K562 (cell line): Measurements from ENCODE around the gene NIPAL1. TPM values are rescaled to one million over a fixed set of nuclear protein-coding genes. Genes with fewer than 3 reads are reported as not detected.

Experiments used
- ATAC-seq: fragments of 200-7000 bp; cut with Tn5 transposase; 3 replicates; pipeline ENCODE4 v1.9.1; 2020; ENCODE audit warnings: moderate library complexity
- BruUV-seq: library from RNA; stranded (reverse); fragments of 400-500 nt; replicated peaks from 2 replicates; lab custom pipeline; 2021; lab: Mats Ljungman, UMichigan
- CTCF ChIA-PET: fragments of 300-600 bp; formaldehyde crosslinking; extraction: SDS; loops from one replicate; lab custom pipeline; 2021; ENCODE audit warnings: low intra/inter-chr PET ratio; lab: Yijun Ruan, JAX
- POLR2A ChIA-PET: fragments of 300-600, 350-650 bp; sonication (Branson Sonifier 250); formaldehyde crosslinking; extraction: SDS; loops from one replicate; lab custom pipeline; 2021; ENCODE audit warnings: antibody characterized with exemption, inconsistent platforms; lab: Yijun Ruan, JAX
- DNase-seq, 4 experiments: peaks; one replicate each; pipeline versions ENCODE4 v3.0.0 to v3.0.0-alpha.2; 2011 to 2018; ENCODE audit warnings: low spot score in 3 of 4, mixed read lengths in 3 of 4; ENCODE audit errors: extremely low read depth in 1 of 4
- FAIRE-seq: peaks from 2 replicates; lab custom pipeline; 2011; peaks lifted over from hg19 to GRCh38; lab: Jason Lieb, UNC
- H2AFZ ChIP-seq: 2 replicates; pipeline ENCODE4 v1.6.0; 2011; ENCODE audit warnings: low read depth, low read length, control low read depth, inconsistent platforms
- H3K27ac ChIP-seq: fragments of 200-600 bp; 3 replicates; pipeline ENCODE4 v1.8.0; 2011; ENCODE audit warnings: low read depth, mild to moderate bottlenecking, control low read depth, inconsistent platforms, low read length, moderate library complexity, mixed read lengths; ENCODE audit errors: extremely low read depth
- H3K27me3 ChIP-seq, 2 experiments: fragments of 300-600 bp in 1 of 2; 2 replicates in 1 of 2; 3 replicates in 1 of 2; pipeline versions ENCODE4 v1.6.0 to v1.8.0; 2011; ENCODE audit warnings: inconsistent platforms in 2 of 2, low read length in 2 of 2, mild to moderate bottlenecking in 1 of 2, mixed read lengths in 1 of 2, moderate library complexity in 1 of 2; ENCODE audit not compliant: control insufficient read depth in 2 of 2, insufficient read depth in 2 of 2
- H3K36me3 ChIP-seq: fragments of 300-600 bp; 3 replicates; pipeline ENCODE4 v1.8.0; 2011; ENCODE audit warnings: mild to moderate bottlenecking, low read length, inconsistent platforms; ENCODE audit not compliant: control insufficient read depth, insufficient read depth
- H3K4me1 ChIP-seq, 2 experiments: fragments of 200-600 bp in 1 of 2; replicated peaks in 1 of 2; 2 replicates in 1 of 2; 3 replicates in 1 of 2; pipeline versions ENCODE4 v1.5.1 to v1.8.0; 2011; ENCODE audit warnings: inconsistent platforms in 2 of 2, low read length in 2 of 2, mild to moderate bottlenecking in 1 of 2, mixed read lengths in 1 of 2, moderate library complexity in 1 of 2; ENCODE audit not compliant: control insufficient read depth in 2 of 2, insufficient read depth in 2 of 2
- H3K4me2 ChIP-seq: 2 replicates; pipeline ENCODE4 v1.6.1; 2011; ENCODE audit warnings: low read length, control low read depth, inconsistent platforms, mixed read lengths; ENCODE audit not compliant: insufficient read depth
- H3K4me3 ChIP-seq: fragments of 200-600 bp; sonication (generic), shearing (Covaris generic); 2 replicates; pipeline ENCODE4 v1.5.1; 2016; ENCODE audit warnings: control low read depth, inconsistent platforms
- H3K79me2 ChIP-seq: fragments of 200-600 bp; 3 replicates; pipeline ENCODE4 v1.8.0; 2011; ENCODE audit warnings: low read length, inconsistent platforms; ENCODE audit not compliant: control insufficient read depth, insufficient read depth
- H3K9ac ChIP-seq, 2 experiments: 2 replicates each; pipeline versions ENCODE4 v1.6.0 to v1.6.1; 2011; ENCODE audit warnings: low read depth in 2 of 2, low read length in 2 of 2, control low read depth in 1 of 2, inconsistent platforms in 1 of 2, mild to moderate bottlenecking in 1 of 2, mixed read lengths in 1 of 2; ENCODE audit not compliant: insufficient read depth in 1 of 2
- H3K9me1 ChIP-seq: one replicate; pipeline ENCODE4 v1.6.0; 2011; ENCODE audit warnings: inconsistent platforms, mild to moderate bottlenecking, low read length, moderate library complexity; ENCODE audit not compliant: control insufficient read depth, insufficient read depth
- H3K9me3 ChIP-seq: replicated peaks from 2 replicates; pipeline ENCODE4 v1.5.1; 2011; ENCODE audit warnings: low read depth, low read length, inconsistent platforms; ENCODE audit not compliant: control insufficient read depth, insufficient read depth
- H4K20me1 ChIP-seq: replicated peaks from 2 replicates; pipeline ENCODE4 v1.6.1; 2011; ENCODE audit warnings: low read length, inconsistent platforms, mixed read lengths; ENCODE audit not compliant: control insufficient read depth, insufficient read depth
- KDM2B ChIP-seq: fragments of 250-450 bp; sonication (Bioruptor Pico); IDR thresholded peaks from 2 replicates; pipeline ENCODE4 v1.8.0; 2021; ENCODE audit warnings: mild to moderate bottlenecking, moderate library complexity
- L3MBTL2 ChIP-seq: fragments of 450-650 bp; IDR thresholded peaks from 2 replicates; pipeline ENCODE4 v1.6.1; 2016; ENCODE audit warnings: mild to moderate bottlenecking, moderate library complexity
- MBD2 ChIP-seq: sonication (generic); IDR thresholded peaks from 2 replicates; pipeline ENCODE4 v1.6.1; 2016; ENCODE audit warnings: low read depth, borderline replicate concordance
- NFYB ChIP-seq: IDR thresholded peaks from 2 replicates; pipeline ENCODE4 v1.6.1; 2011; ENCODE audit warnings: mild to moderate bottlenecking, moderate library complexity; ENCODE audit not compliant: insufficient read length; ENCODE audit errors: extremely low read depth
- PHF21A ChIP-seq: fragments of 450-650 bp; IDR thresholded peaks from 2 replicates; pipeline ENCODE4 v1.6.1; 2017; ENCODE audit warnings: low read depth, borderline replicate concordance
- POU5F1 ChIP-seq: fragments of 150-350 bp; IDR thresholded peaks from 2 replicates; pipeline ENCODE4 v1.6.1; 2014; ENCODE audit warnings: borderline replicate concordance, low read length, low read depth, mild to moderate bottlenecking; ENCODE audit not compliant: partially characterized antibody
- PRPF4 ChIP-seq: fragments of 200-400 bp; formaldehyde crosslinking; IDR thresholded peaks from one replicate; pipeline ENCODE4 v1.6.1; 2017; ENCODE audit warnings: low read length, low read depth, mild to moderate bottlenecking; ENCODE audit not compliant: insufficient read depth, poor library complexity, severe bottlenecking
- RERE ChIP-seq: sonication (generic); formaldehyde crosslinking; IDR thresholded peaks from 2 replicates; pipeline ENCODE4 v1.8.0; 2023; ENCODE audit warnings: missing genetic modification reagents, mild to moderate bottlenecking, borderline replicate concordance
- SMAD4 ChIP-seq: fragments of 250-450 bp; sonication (Bioruptor Pico); conservative IDR thresholded peaks from 2 replicates; pipeline ENCODE4 v1.8.0; 2021; ENCODE audit warnings: inconsistent platforms, mild to moderate bottlenecking, moderate library complexity
- ZNF174 ChIP-seq: fragments of 250-450 bp; sonication (Bioruptor Pico); IDR thresholded peaks from 2 replicates; pipeline ENCODE4 v1.4.0; 2020; ENCODE audit warnings: mild to moderate bottlenecking
- ZNF699 ChIP-seq: fragments of 250-450 bp; sonication (Bioruptor Pico); IDR thresholded peaks from 2 replicates; pipeline ENCODE4 v1.8.0; 2021; ENCODE audit warnings: mild to moderate bottlenecking, moderate library complexity; ENCODE audit not compliant: insufficient replicate concordance
- ZNF79 ChIP-seq: fragments of 250-450 bp; sonication (Bioruptor Pico); IDR thresholded peaks from 2 replicates; pipeline ENCODE4 v1.4.0; 2020; ENCODE audit warnings: low read depth, mild to moderate bottlenecking, moderate library complexity
- WGBS: fragments of 100-300 bp; shearing (Covaris generic); methylation state at CpG from one replicate; pipeline ENCODE4 v1.1.6; 2016; ENCODE audit warnings: low coverage, mixed read lengths; ENCODE audit not compliant: insufficient coverage; ENCODE audit errors: missing lambda C conversion rate; 5-methylcytosine and 5-hydroxymethylcytosine counted together
- in situ Hi-C: fragments of 300-500 bp; cut with MboI; formaldehyde crosslinking; loops from 4 replicates; pipeline ENCODE4 v1.15.0; 2018; ENCODE audit warnings: inconsistent platforms, mixed read lengths
- intact Hi-C: fragments of 100-400 bp; cut with micrococcal nuclease; formaldehyde crosslinking; loops from 2 replicates; pipeline ENCODE4 v1.14.2; 2022
- polyA plus RNA-seq, 8 experiments: library from polyadenylated mRNA; depleted of rRNA in 4 of 8; stranded (reverse) in 5 of 8; unstranded in 3 of 8; fragments of >200 nt; fragmentation: Nextera tagmentation in 2 of 8; fragmentation: Illumina TruSeq in 1 of 8; extraction: Ambion mirVana in 2 of 8; extraction: Trizol in 1 of 8; gene quantifications; 2 replicates each; pipeline versions ENCODE4 v1.2.1 to v1.2.3, GENCODE V29; 2011 to 2014; ENCODE audit warnings: inconsistent platforms in 1 of 8, missing spikeins in 1 of 8
- total RNA-seq, 7 experiments: library from RNA; depleted of rRNA in 6 of 7; stranded (reverse); fragments of >200 nt in 6 of 7; fragmentation: Illumina TruSeq in 2 of 7; extraction: Trizol in 2 of 7; gene quantifications; 2 replicates each; pipeline versions ENCODE4 v1.2.1 to v1.2.3, GENCODE V29; 2011 to 2021; ENCODE audit warnings: low replicate concordance in 1 of 7
- TF ChIP-seq, protein P1 (sequence below), 2 experiments: fragments of 200-800 bp in 1 of 2; sonication (Bioruptor generic) in 1 of 2; sonication (generic) in 1 of 2; formaldehyde crosslinking in 1 of 2; IDR thresholded peaks in 1 of 2; conservative IDR thresholded peaks in 1 of 2; 2 replicates each; pipeline versions ENCODE4 v1.5.0 to v1.6.1; 2016 to 2020; ENCODE audit warnings: missing compliant biosample characterization in 1 of 2, missing genetic modification characterization in 1 of 2, missing genetic modification reagents in 1 of 2
- TF ChIP-seq, protein P2 (sequence below): sonication (generic); formaldehyde crosslinking; IDR thresholded peaks from 2 replicates; pipeline ENCODE4 v1.8.0; 2022; ENCODE audit warnings: mild to moderate bottlenecking, missing genetic modification reagents

The NIPAL1 gene
- total and polyA plus RNA-seq, 9 of the 15 experiments (the other 6 are each of a cell fraction or from before 2014, with no cell fraction given), result 0.03 to 0.43 (median 0.25) TPM

- TF ChIP-seq, protein P1, sequence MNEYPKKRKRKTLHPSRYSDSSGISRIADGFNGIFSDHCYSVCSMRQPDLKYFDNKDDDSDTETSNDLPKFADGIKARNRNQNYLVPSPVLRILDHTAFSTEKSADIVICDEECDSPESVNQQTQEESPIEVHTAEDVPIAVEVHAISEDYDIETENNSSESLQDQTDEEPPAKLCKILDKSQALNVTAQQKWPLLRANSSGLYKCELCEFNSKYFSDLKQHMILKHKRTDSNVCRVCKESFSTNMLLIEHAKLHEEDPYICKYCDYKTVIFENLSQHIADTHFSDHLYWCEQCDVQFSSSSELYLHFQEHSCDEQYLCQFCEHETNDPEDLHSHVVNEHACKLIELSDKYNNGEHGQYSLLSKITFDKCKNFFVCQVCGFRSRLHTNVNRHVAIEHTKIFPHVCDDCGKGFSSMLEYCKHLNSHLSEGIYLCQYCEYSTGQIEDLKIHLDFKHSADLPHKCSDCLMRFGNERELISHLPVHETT (CRISPR knock-in tag; conservative IDR thresholded peaks at IDR 0.05 in 1 of 2, IDR thresholded peaks at IDR 0.05 in 1 of 2), result no peak
- TF ChIP-seq, protein P2, sequence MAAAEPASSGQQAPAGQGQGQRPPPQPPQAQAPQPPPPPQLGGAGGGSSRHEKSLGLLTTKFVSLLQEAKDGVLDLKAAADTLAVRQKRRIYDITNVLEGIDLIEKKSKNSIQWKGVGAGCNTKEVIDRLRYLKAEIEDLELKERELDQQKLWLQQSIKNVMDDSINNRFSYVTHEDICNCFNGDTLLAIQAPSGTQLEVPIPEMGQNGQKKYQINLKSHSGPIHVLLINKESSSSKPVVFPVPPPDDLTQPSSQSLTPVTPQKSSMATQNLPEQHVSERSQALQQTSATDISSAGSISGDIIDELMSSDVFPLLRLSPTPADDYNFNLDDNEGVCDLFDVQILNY (CRISPR knock-in tag), result no peak
- no peak for TF ChIP-seq SMAD4 (CRISPR knock-in tag)
- TF ChIP-seq PHF21A, result no peak
- TF ChIP-seq, all 486 proteins: peak for 0
Measured at GRCh38 chr4:48035952-48036351, 19.4 kb downstream of the NIPAL1 start (continued).

DNA sequence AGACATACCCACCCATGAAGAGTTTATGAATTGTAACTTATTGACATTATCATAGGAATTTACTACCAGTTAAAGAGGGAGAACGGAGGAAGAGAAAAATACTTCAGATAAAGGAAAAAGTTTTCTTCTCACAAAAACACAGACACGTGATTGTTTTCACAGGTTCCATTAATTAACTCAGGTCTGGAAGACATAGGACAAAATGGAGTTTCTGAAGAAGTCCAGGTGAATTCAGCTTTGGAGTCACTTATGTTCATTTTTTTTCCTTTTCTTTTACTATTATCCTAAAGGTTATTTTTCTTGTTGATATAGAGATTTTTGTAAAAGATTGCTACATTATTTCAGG is 20.5 kb downstream of the NIPAL1 start:
- Histone ChIP-seq H4K20me1 (no peaks in the 10 kb centered on the region), H3K4me1 (no peaks in the 10 kb centered on the region), H2AFZ (no peak overlapping the region), H3K9me1 (no peaks in the 10 kb centered on the region), H3K27me3 (peaks cover 3 to 7% of the 10 kb centered on the region in 2 experiments; a peak in 3 of 5 replicates), H3K4me2 (no peak overlapping the region), H3K27ac (no peak overlapping the region), H3K4me3 (no peak overlapping the region), H3K79me2 (no peaks in the 10 kb centered on the region), H3K9me3 (no peaks in the 10 kb centered on the region), H3K36me3 (no peaks in the 10 kb centered on the region), H3K9ac (no peak overlapping the region)
- in situ Hi-C loops, result no loop called here
- FAIRE-seq (no peak), ATAC-seq (no peak), DNase-seq (no peak)
- CTCF ChIA-PET, result no interaction called here
- TF ChIP-seq L3MBTL2 (no peak), MBD2 (no peak), POU5F1 (no peak), NFYB (no peak), KDM2B (CRISPR knock-in tag) (no peak), ZNF699 (CRISPR knock-in tag) (no peak), ZNF174 (CRISPR knock-in tag) (no peak), RERE (no peak), ZNF79 (CRISPR knock-in tag) (no peak), PRPF4 (no peak)
- intact Hi-C loops, result no loop called here
- POLR2A ChIA-PET, result no interaction called here
- 0% methylated on average over 2 of the region's 2 CpGs for WGBS
- no TSS peak for BruUV-seq
